Activated T-cell treated with anti-CD3 and anti-CD28 coated beads, Interleukin-2, amount 50 U/mL, for 72 hours (primary cell): ENCODE data around the gene PTPN1. TPM values are rescaled to one million over a fixed set of nuclear protein-coding genes. Genes with fewer than 3 reads are reported as not detected.

Source experiments
- ATAC-seq, 2 donors: fragments of 150-1000 bp; cut with Tn5 transposase; replicated peaks in 1 of 2; 2 replicates each; pipeline ENCODE4 v1.10.0; 2021; ENCODE audit warnings: moderate library complexity in 2 of 2, mild to moderate bottlenecking in 1 of 2
- DNase-seq, 2 donors: peaks; one replicate each; pipeline ENCODE4 v3.0.0; 2021 to 2022; ENCODE audit warnings: mixed read lengths in 1 of 2
- H3K27ac Mint-ChIP-seq: one replicate; pipeline ENCODE4 v1.8.0; 2022; ENCODE audit warnings: mild to moderate bottlenecking, moderate library complexity, mixed read lengths
- H3K27me3 Mint-ChIP-seq: one replicate; pipeline ENCODE4 v1.8.0; 2022; ENCODE audit warnings: low read depth, mixed read lengths
- H3K36me3 Mint-ChIP-seq, 2 donors: one replicate each; pipeline ENCODE4 v1.8.0; 2022; ENCODE audit warnings: mixed read lengths in 2 of 2, mild to moderate bottlenecking in 1 of 2; ENCODE audit not compliant: insufficient read depth in 2 of 2
- H3K4me1 Mint-ChIP-seq: one replicate; pipeline ENCODE4 v1.8.0; 2022; ENCODE audit warnings: low read depth, mixed read lengths
- H3K4me3 Mint-ChIP-seq, 2 donors: one replicate each; pipeline ENCODE4 v1.8.0; 2022; ENCODE audit warnings: mild to moderate bottlenecking in 2 of 2, mixed read lengths in 2 of 2, moderate library complexity in 2 of 2
- H3K9me3 Mint-ChIP-seq, 2 donors: one replicate each; pipeline ENCODE4 v1.8.0; 2022; ENCODE audit warnings: mixed read lengths in 2 of 2
- total RNA-seq, 2 donors: library from RNA; stranded (reverse); gene quantifications; one replicate each; pipeline ENCODE4 v1.2.3, GENCODE V29; 2022

PTPN1 gene
- 100 to 1,000 TPM; 138 TPM for total RNA-seq

- Mint-ChIP-seq H3K9me3 (no peaks in the 10 kb centered on the region), H3K4me3 (peak within 1 kb of the TSS; percentile 99 to 100), H3K4me1 (peaks cover 40% of the 10 kb centered on the region), H3K27me3 (no peaks in the 10 kb centered on the region), H3K36me3 (peaks cover 11 to 21% of the 10 kb centered on the region in 2 donors), H3K27ac (peak within 1 kb of the TSS; percentile 90)
- ATAC-seq: peak; percentile 93
- DNase-seq: peak; percentile 99
These were observed at the start of gene PTPN1 for GRCh38 chr20:50509923-50510705. Gene PTPN1, plus strand, starts transcription at chr20:50510383. Its CDS starts 145 bp downstream, at chr20:50510528.

- H3K27ac Mint-ChIP-seq: no peak overlapping the region
- no peaks in the 10 kb centered on the region for H3K36me3 Mint-ChIP-seq
- no peaks in the 10 kb centered on the region for H3K9me3 Mint-ChIP-seq
- ATAC-seq: peak; percentile 87 to 88
- DNase-seq: peak; percentile 83 to 89
- peaks cover 21% of the 10 kb centered on the region for H3K4me1 Mint-ChIP-seq
- H3K4me3 Mint-ChIP-seq: no peak overlapping the region
- H3K27me3 Mint-ChIP-seq: no peaks in the 10 kb centered on the region
These were observed 49.4 kb upstream of the PTPN1 start for GRCh38 chr20:50460608-50461267.

GRCh38 chr20:50462093-50462690, 48.0 kb upstream of the PTPN1 start:
- H3K27me3 Mint-ChIP-seq: no peaks in the 10 kb centered on the region
- H3K9me3 Mint-ChIP-seq: no peaks in the 10 kb centered on the region
- DNase-seq (no peak), ATAC-seq (no peak)
- H3K4me3 Mint-ChIP-seq: no peak overlapping the region
- no peak overlapping the region for H3K27ac Mint-ChIP-seq
- H3K36me3 Mint-ChIP-seq: no peaks in the 10 kb centered on the region
- H3K4me1 Mint-ChIP-seq: peaks cover 21% of the 10 kb centered on the region

GRCh38 chr20:50464026-50464724, 46.0 kb upstream of the PTPN1 start:
- H3K4me1 Mint-ChIP-seq: peaks cover 21% of the 10 kb centered on the region
- no peak overlapping the region for H3K27ac Mint-ChIP-seq
- H3K9me3 Mint-ChIP-seq: no peaks in the 10 kb centered on the region
- no peaks in the 10 kb centered on the region for H3K27me3 Mint-ChIP-seq
- DNase-seq (peak; percentile 52 to 64), ATAC-seq (peak; percentile 80 to 82)
- H3K36me3 Mint-ChIP-seq: no peaks in the 10 kb centered on the region
- peak overlapping the region; percentile 29 to 39 for H3K4me3 Mint-ChIP-seq

GRCh38 chr20:50464725-50465650, 45.2 kb upstream of the PTPN1 start:
- no peak overlapping the region for H3K27ac Mint-ChIP-seq
- peaks cover 19% of the 10 kb centered on the region for H3K4me1 Mint-ChIP-seq
- no peaks in the 10 kb centered on the region for H3K36me3 Mint-ChIP-seq
- ATAC-seq (no peak), DNase-seq (no peak)
- no peaks in the 10 kb centered on the region for H3K9me3 Mint-ChIP-seq
- no peak overlapping the region for H3K4me3 Mint-ChIP-seq
- H3K27me3 Mint-ChIP-seq: no peaks in the 10 kb centered on the region

- no peak overlapping the region for H3K4me3 Mint-ChIP-seq
- no peaks in the 10 kb centered on the region for H3K27me3 Mint-ChIP-seq
- ATAC-seq: no peak
These were observed 43.0 kb upstream of the PTPN1 start for GRCh38 chr20:50467174-50467573.

GRCh38 chr20:50467718-50468356, 42.3 kb upstream of the PTPN1 start:
- ATAC-seq: peak; percentile 27 to 42
- DNase-seq: peak; percentile 27 to 33
- Mint-ChIP-seq H3K9me3 (no peaks in the 10 kb centered on the region), H3K4me3 (no peak overlapping the region), H3K27me3 (no peaks in the 10 kb centered on the region), H3K27ac (no peak overlapping the region), H3K36me3 (no peaks in the 10 kb centered on the region), H3K4me1 (peaks cover 37% of the 10 kb centered on the region)

More at GRCh38 chr20:50467174-50467573, 43.0 kb upstream of the PTPN1 start:
- no peak for DNase-seq
- Mint-ChIP-seq H3K36me3 (no peaks in the 10 kb centered on the region), H3K27ac (no peak overlapping the region), H3K9me3 (no peaks in the 10 kb centered on the region), H3K4me1 (peaks cover 30% of the 10 kb centered on the region)

GRCh38 chr20:50468378-50468798, 41.8 kb upstream of the PTPN1 start:
- ATAC-seq (no peak), DNase-seq (no peak)
- Mint-ChIP-seq H3K36me3 (no peaks in the 10 kb centered on the region), H3K27me3 (peaks cover 5% of the 10 kb centered on the region), H3K9me3 (no peaks in the 10 kb centered on the region), H3K4me1 (peaks cover 42% of the 10 kb centered on the region), H3K27ac (no peak overlapping the region), H3K4me3 (no peak overlapping the region)

GRCh38 chr20:50469176-50469723, 40.9 kb upstream of the PTPN1 start:
- H3K27ac Mint-ChIP-seq: no peak overlapping the region
- H3K4me1 Mint-ChIP-seq: peaks cover 40% of the 10 kb centered on the region
- ATAC-seq (no peak), DNase-seq (no peak)
- H3K36me3 Mint-ChIP-seq: no peaks in the 10 kb centered on the region
- no peaks in the 10 kb centered on the region for H3K9me3 Mint-ChIP-seq
- H3K4me3 Mint-ChIP-seq: no peak overlapping the region
- peaks cover 6% of the 10 kb centered on the region for H3K27me3 Mint-ChIP-seq

- no peak for DNase-seq
- no peak for ATAC-seq
- Mint-ChIP-seq H3K9me3 (no peaks in the 10 kb centered on the region), H3K36me3 (no peaks in the 10 kb centered on the region), H3K4me1 (peaks cover 36% of the 10 kb centered on the region), H3K27me3 (peaks cover 6% of the 10 kb centered on the region), H3K4me3 (no peak overlapping the region), H3K27ac (no peak overlapping the region)
These were observed 40.4 kb upstream of the PTPN1 start for GRCh38 chr20:50469796-50470195.

- H3K9me3 Mint-ChIP-seq: no peaks in the 10 kb centered on the region
- H3K4me3 Mint-ChIP-seq: no peak overlapping the region
- no peak for DNase-seq
- no peak overlapping the region for H3K27ac Mint-ChIP-seq
- peaks cover 40% of the 10 kb centered on the region for H3K4me1 Mint-ChIP-seq
- ATAC-seq: no peak
- peaks cover 6% of the 10 kb centered on the region for H3K27me3 Mint-ChIP-seq
- H3K36me3 Mint-ChIP-seq: no peaks in the 10 kb centered on the region
These were observed 39.8 kb upstream of the PTPN1 start for GRCh38 chr20:50470264-50470858.
